HFFc6 (cell line): ENCODE results near the gene HSFX1. TPM values are rescaled to one million over a fixed set of nuclear protein-coding genes. Genes with fewer than 3 reads are reported as not detected.

Source experiments
- DNase-seq: peaks from one replicate; pipeline ENCODE4 v3.0.0-alpha.2; 2018
- H3K27ac Mint-ChIP-seq: 2 replicates; pipeline ENCODE4 v1.8.0; 2020; ENCODE audit warnings: mild to moderate bottlenecking, mixed read lengths
- H3K27me3 Mint-ChIP-seq: 2 replicates; pipeline ENCODE4 v1.8.0; 2021; ENCODE audit warnings: mild to moderate bottlenecking, moderate library complexity, mixed read lengths; ENCODE audit not compliant: insufficient read depth
- H3K36me3 Mint-ChIP-seq: 2 replicates; pipeline ENCODE4 v1.8.0; 2021; ENCODE audit warnings: low read depth, mixed read lengths
- H3K4me1 Mint-ChIP-seq: 2 replicates; pipeline ENCODE4 v1.8.0; 2020; ENCODE audit warnings: low read depth, mixed read lengths
- H3K4me3 Mint-ChIP-seq: 2 replicates; pipeline ENCODE4 v1.8.0; 2020; ENCODE audit warnings: mild to moderate bottlenecking, moderate library complexity, mixed read lengths
- H3K9me3 Mint-ChIP-seq: 2 replicates; pipeline ENCODE4 v1.8.0; 2020; ENCODE audit warnings: mild to moderate bottlenecking, mixed read lengths
- total RNA-seq, 6 experiments: library from RNA; stranded (reverse); fragmentation: NEBNext Ultra II Directional; extraction: Animal tissue kit (Norgen Biotek cat#: 25700); gene quantifications; 2 replicates in 1 of 6; 3 replicates in 5 of 6; pipeline ENCODE4 v1.2.3, GENCODE V29; 2021
- TF ChIP-seq, protein P1 (sequence below): fragments of 200-600 bp; sonication (generic); IDR thresholded peaks from 2 replicates; pipeline ENCODE4 v1.5.0; 2021; ENCODE audit warnings: antibody characterized with exemption, mild to moderate bottlenecking

HSFX1 gene
- total RNA-seq, 6 experiments from 2014 or later, result 0.26 to 0.88 (median 0.33) TPM

- no peak for DNase-seq
- H3K36me3 Mint-ChIP-seq, result no peaks in the 10 kb centered on the region
These were observed 25.3 kb downstream of the HSFX1 start for GRCh38 chrX:149799095-149799714.

DNA sequence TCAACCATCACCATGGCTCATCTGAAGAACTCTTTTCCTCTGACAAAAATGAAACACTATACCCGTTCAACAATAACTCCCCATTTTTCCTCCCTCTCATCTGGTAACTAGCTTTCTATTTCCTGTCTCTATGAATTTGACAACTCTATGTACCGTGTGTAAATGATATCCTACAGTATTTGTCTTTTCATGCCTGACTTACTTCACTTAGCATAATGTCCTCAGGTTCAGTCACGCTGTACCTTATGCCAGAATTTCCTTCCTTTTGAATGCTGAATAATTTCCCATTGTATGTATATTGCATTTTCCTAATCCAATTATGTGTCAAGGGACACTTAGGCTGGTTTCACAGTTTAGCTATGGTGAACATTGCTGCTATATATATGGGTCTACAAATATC lies 26.1 kb downstream of the HSFX1 start:
- H3K4me1 Mint-ChIP-seq, result no peaks in the 10 kb centered on the region
- H3K27me3 Mint-ChIP-seq, result peaks cover 9% of the 10 kb centered on the region
- H3K4me3 Mint-ChIP-seq, result no peak overlapping the region
- TF ChIP-seq, protein P1, sequence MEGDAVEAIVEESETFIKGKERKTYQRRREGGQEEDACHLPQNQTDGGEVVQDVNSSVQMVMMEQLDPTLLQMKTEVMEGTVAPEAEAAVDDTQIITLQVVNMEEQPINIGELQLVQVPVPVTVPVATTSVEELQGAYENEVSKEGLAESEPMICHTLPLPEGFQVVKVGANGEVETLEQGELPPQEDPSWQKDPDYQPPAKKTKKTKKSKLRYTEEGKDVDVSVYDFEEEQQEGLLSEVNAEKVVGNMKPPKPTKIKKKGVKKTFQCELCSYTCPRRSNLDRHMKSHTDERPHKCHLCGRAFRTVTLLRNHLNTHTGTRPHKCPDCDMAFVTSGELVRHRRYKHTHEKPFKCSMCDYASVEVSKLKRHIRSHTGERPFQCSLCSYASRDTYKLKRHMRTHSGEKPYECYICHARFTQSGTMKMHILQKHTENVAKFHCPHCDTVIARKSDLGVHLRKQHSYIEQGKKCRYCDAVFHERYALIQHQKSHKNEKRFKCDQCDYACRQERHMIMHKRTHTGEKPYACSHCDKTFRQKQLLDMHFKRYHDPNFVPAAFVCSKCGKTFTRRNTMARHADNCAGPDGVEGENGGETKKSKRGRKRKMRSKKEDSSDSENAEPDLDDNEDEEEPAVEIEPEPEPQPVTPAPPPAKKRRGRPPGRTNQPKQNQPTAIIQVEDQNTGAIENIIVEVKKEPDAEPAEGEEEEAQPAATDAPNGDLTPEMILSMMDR, result no peak
- DNase-seq, result no peak
- H3K36me3 Mint-ChIP-seq, result no peaks in the 10 kb centered on the region
- H3K9me3 Mint-ChIP-seq, result no peaks in the 10 kb centered on the region
- no peak overlapping the region for H3K27ac Mint-ChIP-seq

More at GRCh38 chrX:149799095-149799714, 25.3 kb downstream of the HSFX1 start:
- Mint-ChIP-seq H3K27ac (no peak overlapping the region), H3K9me3 (no peaks in the 10 kb centered on the region), H3K27me3 (peaks cover 6% of the 10 kb centered on the region), H3K4me3 (no peak overlapping the region), H3K4me1 (no peaks in the 10 kb centered on the region)
- TF ChIP-seq, protein P1, result no peak

DNA sequence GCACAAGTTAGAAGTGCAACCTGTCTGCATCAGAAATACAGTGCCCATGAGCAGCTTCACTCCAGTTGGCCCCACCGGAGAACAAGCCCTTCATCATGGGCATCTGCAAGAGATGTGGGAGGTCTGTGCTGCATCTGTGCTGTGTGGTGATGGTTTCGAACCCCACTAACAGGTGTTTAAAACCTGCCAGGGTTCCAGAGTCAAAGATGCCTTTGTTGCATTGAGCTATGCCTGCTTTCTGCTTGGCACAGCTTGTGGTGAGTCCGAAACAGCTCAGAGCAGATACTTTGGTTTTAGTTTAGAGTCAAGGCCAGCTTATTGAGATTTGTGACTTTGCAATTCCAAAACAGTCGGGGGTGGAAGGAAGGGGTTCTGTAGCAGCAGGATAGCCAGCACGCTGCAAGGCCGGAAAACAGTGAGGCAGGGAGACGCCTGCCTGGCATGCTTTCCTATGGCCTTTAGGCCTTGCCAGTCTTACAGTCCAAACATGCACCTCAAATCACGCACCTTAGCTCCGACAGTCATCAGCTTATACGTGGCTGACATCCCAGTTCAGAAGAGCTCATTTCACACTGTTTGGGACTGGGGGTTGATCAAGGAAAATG lies 29.7 kb downstream of the HSFX1 start:
- Mint-ChIP-seq H3K36me3 (no peaks in the 10 kb centered on the region), H3K27ac (no peak overlapping the region), H3K4me3 (no peak overlapping the region), H3K27me3 (peaks cover 9% of the 10 kb centered on the region), H3K9me3 (no peaks in the 10 kb centered on the region), H3K4me1 (no peaks in the 10 kb centered on the region)
- TF ChIP-seq, protein P1, result no peak
- no peak for DNase-seq

- no peak for DNase-seq
- Mint-ChIP-seq H3K4me1 (no peaks in the 10 kb centered on the region), H3K9me3 (no peaks in the 10 kb centered on the region), H3K4me3 (no peak overlapping the region), H3K27me3 (peaks cover 9% of the 10 kb centered on the region), H3K36me3 (no peaks in the 10 kb centered on the region), H3K27ac (no peak overlapping the region)
- TF ChIP-seq, protein P1, result no peak
These were observed 30.2 kb downstream of the HSFX1 start for GRCh38 chrX:149804102-149804501.

GRCh38 chrX:149807747-149808458 lies 34.0 kb downstream of the HSFX1 start:
- peaks cover 5% of the 10 kb centered on the region for H3K27me3 Mint-ChIP-seq
- TF ChIP-seq, protein P1, result no peak
- no peaks in the 10 kb centered on the region for H3K9me3 Mint-ChIP-seq
- no peaks in the 10 kb centered on the region for H3K36me3 Mint-ChIP-seq
- H3K4me1 Mint-ChIP-seq, result no peaks in the 10 kb centered on the region
- no peak overlapping the region for H3K27ac Mint-ChIP-seq
- no peak overlapping the region for H3K4me3 Mint-ChIP-seq
- DNase-seq, result no peak
